Endodermal cell (in vitro differentiated cells): Measurements from ENCODE around the gene COG5. TPM values are rescaled to one million over a fixed set of nuclear protein-coding genes. Genes with fewer than 3 reads are reported as not detected.

Source experiments
- DNase-seq: peaks from one replicate; pipeline ENCODE4 v3.0.0-alpha.2; 2017
- H3K27ac ChIP-seq: 2 replicates; pipeline ENCODE4 v1.5.1; 2013; ENCODE audit warnings: mild to moderate bottlenecking, low read depth, low read length, moderate library complexity
- H3K27me3 ChIP-seq: 2 replicates; pipeline ENCODE4 v1.6.1; 2013; ENCODE audit warnings: mild to moderate bottlenecking, low read length, moderate library complexity; ENCODE audit not compliant: insufficient read depth, control insufficient read depth, poor library complexity, severe bottlenecking
- H3K36me3 ChIP-seq: 2 replicates; pipeline ENCODE4 v1.7.0; 2013; ENCODE audit warnings: mild to moderate bottlenecking, low read length, moderate library complexity; ENCODE audit not compliant: control insufficient read depth, insufficient read depth
- H3K4me1 ChIP-seq: one replicate; pipeline ENCODE4 v1.7.0; 2013; ENCODE audit warnings: low read length; ENCODE audit not compliant: control insufficient read depth, insufficient read depth
- H3K4me3 ChIP-seq: 2 replicates; pipeline ENCODE4 v1.5.1; 2013; ENCODE audit warnings: mild to moderate bottlenecking, low read length, moderate library complexity
- H3K9ac ChIP-seq: 2 replicates; pipeline ENCODE4 v1.6.1; 2013; ENCODE audit warnings: mild to moderate bottlenecking, low read length, moderate library complexity; ENCODE audit not compliant: poor library complexity, severe bottlenecking; ENCODE audit errors: extremely low read depth
- H3K9me3 ChIP-seq: 2 replicates; pipeline ENCODE4 v1.6.1; 2013; ENCODE audit warnings: mild to moderate bottlenecking, low read length, moderate library complexity; ENCODE audit not compliant: control insufficient read depth
- H3K27ac Mint-ChIP-seq: 2 replicates; pipeline ENCODE4 v1.8.0; 2020; ENCODE audit warnings: mixed read lengths
- H3K27me3 Mint-ChIP-seq: 2 replicates; pipeline ENCODE4 v1.8.0; 2021; ENCODE audit warnings: mild to moderate bottlenecking, mixed read lengths; ENCODE audit not compliant: insufficient read depth
- H3K36me3 Mint-ChIP-seq: 2 replicates; pipeline ENCODE4 v1.8.0; 2020; ENCODE audit warnings: low read depth, mixed read lengths
- H3K4me1 Mint-ChIP-seq: 2 replicates; pipeline ENCODE4 v1.8.0; 2020; ENCODE audit warnings: mixed read lengths
- H3K4me3 Mint-ChIP-seq: 2 replicates; pipeline ENCODE4 v1.8.0; 2020; ENCODE audit warnings: mild to moderate bottlenecking, moderate library complexity, mixed read lengths
- H3K9me3 Mint-ChIP-seq: 2 replicates; pipeline ENCODE4 v1.8.0; 2020; ENCODE audit warnings: mild to moderate bottlenecking, mixed read lengths
- CTCF ChIP-seq: fragments of 200-600 bp; sonication (generic); conservative IDR thresholded peaks from 2 replicates; pipeline ENCODE4 v1.5.0; 2021; ENCODE audit warnings: antibody characterized with exemption, mild to moderate bottlenecking
- WGBS, 2 experiments: methylation state at CpG; one replicate each; pipeline versions ENCODE4 v1.1.5 to v1.1.7; 2013; ENCODE audit warnings: missing lambda C conversion rate in 2 of 2, mixed read lengths in 1 of 2; ENCODE audit not compliant: insufficient coverage in 1 of 2, insufficient read length in 1 of 2; 5-methylcytosine and 5-hydroxymethylcytosine counted together
- total RNA-seq, 2 donors: library from RNA; stranded (reverse); fragmentation: NEBNext Ultra II Directional in 1 of 2; extraction: Animal tissue kit (Norgen Biotek cat#: 25700) in 1 of 2; gene quantifications; 2 replicates in 1 of 2; 3 replicates in 1 of 2; pipeline ENCODE4 v1.2.1, GENCODE V29; 2021

Gene COG5
- total RNA-seq, 2 donors from 2014 or later, result 25.5 to 34.7 TPM

GRCh38 chr7:107453388-107453787 lies 110.3 kb downstream of the COG5 start:
- H3K4me3 ChIP-seq, result no peak overlapping the region
- H3K27me3 ChIP-seq, result no peaks in the 10 kb centered on the region
- H3K4me3 Mint-ChIP-seq, result no peak overlapping the region
- H3K27ac ChIP-seq, result no peak overlapping the region
- no peaks in the 10 kb centered on the region for H3K36me3 ChIP-seq
- no peaks in the 10 kb centered on the region for H3K9me3 Mint-ChIP-seq
- no peak for DNase-seq
- no peak overlapping the region for H3K27ac Mint-ChIP-seq
- no peaks in the 10 kb centered on the region for H3K27me3 Mint-ChIP-seq
- no peak for TF ChIP-seq CTCF
- 92% methylated on average over 1 of the region's 1 CpG; no CpG with 5 or more reads in 1 of the 2 experiments for WGBS, 2 experiments
- no peaks in the 10 kb centered on the region for H3K4me1 ChIP-seq
- no peaks in the 10 kb centered on the region for H3K9me3 ChIP-seq
- H3K4me1 Mint-ChIP-seq, result no peaks in the 10 kb centered on the region
- no peak overlapping the region for H3K9ac ChIP-seq
- H3K36me3 Mint-ChIP-seq, result peaks cover 8% of the 10 kb centered on the region

GRCh38 chr7:107450970-107451369 lies 112.8 kb downstream of the COG5 start:
- no peaks in the 10 kb centered on the region for H3K4me1 Mint-ChIP-seq
- Histone ChIP-seq H3K9ac (no peak overlapping the region), H3K9me3 (no peaks in the 10 kb centered on the region), H3K27ac (no peak overlapping the region), H3K4me1 (no peaks in the 10 kb centered on the region), H3K27me3 (no peaks in the 10 kb centered on the region), H3K4me3 (no peak overlapping the region), H3K36me3 (no peaks in the 10 kb centered on the region)
- H3K27ac Mint-ChIP-seq, result no peak overlapping the region
- peaks cover 4% of the 10 kb centered on the region for H3K36me3 Mint-ChIP-seq
- no peaks in the 10 kb centered on the region for H3K9me3 Mint-ChIP-seq
- H3K4me3 Mint-ChIP-seq, result no peak overlapping the region
- 87 to 94% methylated on average over 1 of the region's 1 CpG for WGBS, 2 experiments
- no peak for DNase-seq
- TF ChIP-seq CTCF, result no peak
- H3K27me3 Mint-ChIP-seq, result no peaks in the 10 kb centered on the region

- no peaks in the 10 kb centered on the region for H3K9me3 Mint-ChIP-seq
- DNase-seq, result no peak
Observed at GRCh38 chr7:107446988-107447387, 116.7 kb downstream of the COG5 start.

More at GRCh38 chr7:107446988-107447387, 116.7 kb downstream of the COG5 start:
- Histone ChIP-seq H3K27ac (no peak overlapping the region), H3K9me3 (no peaks in the 10 kb centered on the region), H3K36me3 (no peaks in the 10 kb centered on the region), H3K4me3 (no peak overlapping the region), H3K4me1 (no peaks in the 10 kb centered on the region), H3K27me3 (no peaks in the 10 kb centered on the region), H3K9ac (no peak overlapping the region)
- Mint-ChIP-seq H3K27ac (no peak overlapping the region), H3K4me1 (no peaks in the 10 kb centered on the region), H3K4me3 (no peak overlapping the region), H3K27me3 (no peaks in the 10 kb centered on the region), H3K36me3 (peaks cover 10% of the 10 kb centered on the region)
- 83 to 88% methylated on average over 1 of the region's 1 CpG for WGBS, 2 experiments
- no peak for TF ChIP-seq CTCF
